ENCODE data around the gene RCE1.
"Not testable (repeated sequence)": the region's sequence is repeated elsewhere in the genome, so short reads cannot be mapped to it uniquely, and the experiment has no call there.

Gene RCE1, protein sequence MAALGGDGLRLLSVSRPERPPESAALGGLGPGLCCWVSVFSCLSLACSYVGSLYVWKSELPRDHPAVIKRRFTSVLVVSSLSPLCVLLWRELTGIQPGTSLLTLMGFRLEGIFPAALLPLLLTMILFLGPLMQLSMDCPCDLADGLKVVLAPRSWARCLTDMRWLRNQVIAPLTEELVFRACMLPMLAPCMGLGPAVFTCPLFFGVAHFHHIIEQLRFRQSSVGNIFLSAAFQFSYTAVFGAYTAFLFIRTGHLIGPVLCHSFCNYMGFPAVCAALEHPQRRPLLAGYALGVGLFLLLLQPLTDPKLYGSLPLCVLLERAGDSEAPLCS

DNA sequence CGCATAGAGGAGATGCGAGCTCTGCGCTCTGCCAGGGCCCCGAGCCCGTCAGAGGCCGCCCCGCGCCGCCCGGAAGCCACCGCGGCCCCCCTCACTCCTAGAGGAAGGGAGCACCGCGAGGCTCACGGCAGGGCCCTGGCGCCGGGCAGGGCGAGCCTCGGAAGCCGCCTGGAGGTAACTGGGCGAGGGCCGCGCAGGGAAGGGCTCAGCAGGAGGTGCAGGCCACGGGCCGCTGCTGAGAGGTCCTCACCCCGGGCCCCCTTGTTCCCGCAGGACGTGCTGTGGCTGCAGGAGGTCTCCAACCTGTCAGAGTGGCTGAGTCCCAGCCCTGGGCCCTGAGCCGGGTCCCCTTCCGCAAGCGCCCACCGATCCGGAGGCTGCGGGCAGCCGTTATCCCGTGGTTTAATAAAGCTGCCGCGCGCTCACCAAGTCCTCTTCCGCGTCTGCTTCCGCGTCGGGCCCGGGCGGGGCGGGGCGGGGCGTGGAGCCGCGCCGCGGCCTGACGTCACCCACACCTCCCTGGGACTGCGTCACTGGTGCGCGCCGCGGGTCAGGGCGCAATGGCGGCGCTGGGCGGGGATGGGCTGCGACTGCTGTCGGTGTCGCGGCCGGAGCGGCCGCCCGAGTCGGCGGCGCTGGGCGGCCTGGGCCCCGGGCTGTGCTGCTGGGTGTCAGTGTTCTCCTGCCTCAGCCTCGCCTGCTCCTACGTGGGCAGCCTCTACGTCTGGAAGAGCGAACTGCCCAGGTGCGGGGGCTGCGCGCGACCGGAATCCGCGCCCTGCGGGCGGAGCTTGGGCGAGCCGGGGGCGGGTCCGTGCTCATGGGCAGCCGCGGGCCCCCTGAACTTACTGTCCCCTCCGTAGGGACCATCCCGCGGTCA is at the start of gene RCE1:
Gene RCE1 (plus strand): TSS at position 546 of the 880 bp plus-strand sequence. CDS start 15 bp downstream, at position 561.
- peak; percentile 87 for DNase-seq (ENCODE audit: low read depth)

GRCh38 chr11:66799815-66800214 is 43.4 kb upstream of the RCE1 start:
- DNase-seq (ENCODE audit: low read depth), result not testable (repeated sequence)

GRCh38 chr11:66800720-66801428 is 42.4 kb upstream of the RCE1 start:
- DNase-seq (ENCODE audit: low read depth), result no peak

DNA sequence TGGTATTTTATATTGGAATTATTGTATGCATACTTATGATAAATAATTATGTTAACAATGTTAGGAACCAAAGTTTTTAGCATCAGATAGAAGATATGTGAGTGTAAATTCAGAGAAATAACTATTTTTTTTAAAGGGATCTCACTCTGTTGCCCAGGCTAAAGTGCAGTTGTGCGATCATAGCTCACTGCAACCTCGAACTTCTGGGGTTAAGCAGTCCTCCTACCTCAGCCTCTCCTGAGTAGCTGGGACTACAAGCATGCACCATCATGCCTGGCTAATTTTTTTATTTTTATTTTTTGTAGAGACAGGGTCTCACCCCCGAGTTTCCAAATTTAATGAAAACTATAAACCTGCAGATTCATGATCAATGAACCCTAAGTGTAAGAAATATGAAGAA is 33.6 kb upstream of the RCE1 start:
- no peak for DNase-seq (ENCODE audit: low read depth)

DNA sequence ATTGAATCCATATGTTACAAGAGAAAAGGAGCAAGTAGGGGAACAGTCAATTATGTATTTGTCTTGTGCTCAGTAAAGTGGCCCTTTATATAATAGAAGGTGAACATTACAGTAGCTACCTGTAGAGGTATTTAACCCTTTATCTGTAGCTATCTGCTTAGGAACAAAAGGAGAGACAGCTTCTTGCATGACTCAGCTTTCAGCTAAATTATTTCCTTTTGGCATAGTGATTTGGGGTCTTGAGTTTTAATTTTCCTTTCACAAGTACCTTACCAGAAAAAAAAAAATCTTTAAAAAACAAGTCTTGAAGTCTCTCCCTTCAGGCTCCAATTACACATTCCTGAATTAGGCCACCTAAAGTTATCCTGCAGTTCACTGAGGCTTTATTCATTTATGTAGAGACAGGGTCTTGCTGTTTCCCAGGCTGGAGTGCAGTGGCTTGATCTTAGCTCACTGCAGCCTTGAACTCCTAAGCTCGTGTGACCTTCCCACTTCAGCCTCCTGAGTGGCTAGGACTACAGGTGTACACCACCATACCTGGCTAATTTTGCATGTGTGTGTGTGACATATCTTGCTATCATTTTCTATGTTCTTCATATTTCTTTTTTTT is 32.6 kb upstream of the RCE1 start:
- no peak for DNase-seq (ENCODE audit: low read depth)

GRCh38 chr11:66814678-66815077 is 28.6 kb upstream of the RCE1 start:
- no peak for DNase-seq (ENCODE audit: low read depth)

DNA sequence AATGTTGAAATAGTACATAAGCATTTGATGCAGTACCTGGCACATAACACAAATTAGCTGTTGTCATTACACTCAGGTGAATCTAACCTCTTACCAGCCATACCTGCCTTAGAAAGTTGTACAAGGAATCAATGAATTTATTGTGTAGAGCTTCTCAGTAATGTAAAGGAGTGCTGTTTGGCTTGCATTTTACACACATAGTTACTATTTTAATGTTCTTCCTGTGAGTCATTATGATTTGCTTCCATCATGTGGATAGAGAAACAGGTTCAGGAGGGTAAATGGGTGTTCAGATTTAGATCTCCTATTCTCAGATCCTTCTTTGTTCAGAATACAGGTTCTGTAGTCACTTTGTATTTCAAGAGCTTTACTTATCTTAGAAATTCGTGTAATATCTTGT is 27.6 kb upstream of the RCE1 start:
- DNase-seq (ENCODE audit: low read depth), result no peak

- DNase-seq (ENCODE audit: low read depth), result no peak
These were observed 24.8 kb upstream of the RCE1 start for GRCh38 chr11:66818231-66818955.

GRCh38 chr11:66820381-66820780 is 22.9 kb upstream of the RCE1 start:
- no peak for DNase-seq (ENCODE audit: low read depth)

DNA sequence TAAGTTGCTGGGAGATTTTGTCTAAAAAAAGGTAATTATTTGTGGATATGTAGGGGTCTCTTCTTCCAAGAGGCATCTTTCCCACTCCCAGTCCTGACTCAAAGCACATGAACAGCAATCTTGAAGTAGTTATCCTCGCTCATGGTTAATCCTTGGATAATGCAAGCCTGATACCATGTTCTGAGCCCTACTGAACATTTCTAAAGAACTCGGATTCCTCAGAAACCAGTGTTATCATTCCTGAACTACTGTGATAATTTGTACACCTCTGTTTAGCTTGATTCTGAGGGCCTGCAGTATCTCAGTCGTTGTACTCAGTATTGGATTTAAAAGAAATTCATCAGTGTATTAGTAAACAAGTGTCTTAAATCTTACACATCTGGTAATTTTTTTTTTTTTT is 22.3 kb upstream of the RCE1 start:
- no peak for DNase-seq (ENCODE audit: low read depth)

DNA sequence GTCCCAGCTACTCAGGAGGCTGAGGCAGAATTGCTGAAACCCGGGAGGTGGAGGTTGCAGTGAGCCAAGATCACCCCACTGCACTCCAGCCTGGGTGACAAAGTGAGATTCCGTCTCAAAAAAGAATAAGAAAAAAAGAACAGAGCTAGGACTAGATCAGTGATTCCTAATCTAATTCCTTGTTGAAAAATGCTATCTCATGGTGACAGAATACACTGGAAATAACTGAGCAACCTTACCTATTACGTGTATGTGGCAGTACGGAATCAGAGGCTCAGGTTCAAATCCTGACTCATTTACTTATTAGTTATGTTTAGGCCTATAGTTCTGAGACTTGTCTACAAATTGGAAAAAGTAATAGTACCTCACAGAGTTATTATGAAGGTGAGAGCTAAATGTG is 19.5 kb upstream of the RCE1 start:
- DNase-seq (ENCODE audit: low read depth), result no peak

DNA sequence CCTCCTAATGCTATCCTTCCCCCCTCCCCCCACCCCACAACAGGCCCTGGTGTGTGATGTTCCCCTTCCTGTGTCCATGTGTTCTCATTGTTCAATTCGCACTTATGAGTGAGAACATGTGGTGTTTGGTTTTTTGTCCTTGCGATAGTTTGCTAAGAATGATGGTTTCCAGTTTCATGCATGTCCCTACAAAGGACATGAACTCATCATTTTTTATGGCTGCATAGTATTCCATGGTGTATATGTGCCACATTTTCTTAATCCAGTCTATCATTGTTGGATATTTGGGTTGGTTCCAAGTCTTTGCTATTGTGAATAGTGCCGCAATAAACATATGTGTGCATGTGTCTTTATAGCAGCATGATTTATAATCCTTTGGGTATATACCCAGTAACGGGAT is 18.7 kb upstream of the RCE1 start:
- not testable (repeated sequence) for DNase-seq (ENCODE audit: low read depth)

DNA sequence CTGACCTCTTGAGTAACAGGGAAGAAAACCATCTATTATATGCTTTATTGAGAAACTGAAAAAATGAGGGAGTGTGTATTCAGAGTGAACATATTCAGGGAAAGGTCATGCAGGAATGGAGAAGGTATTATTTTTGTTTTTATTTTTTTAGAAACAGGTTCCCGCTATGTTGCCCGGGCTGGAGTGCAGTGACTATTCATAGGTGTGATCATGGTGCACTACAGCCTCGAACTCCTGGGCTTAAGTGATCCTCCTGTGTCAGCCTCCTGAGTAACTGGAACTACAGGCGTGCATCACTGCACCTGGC is 8.7 kb upstream of the RCE1 start:
- no peak for DNase-seq (ENCODE audit: low read depth)

GRCh38 chr11:66834943-66835342 is 8.3 kb upstream of the RCE1 start:
- no peak for DNase-seq (ENCODE audit: low read depth)

DNA sequence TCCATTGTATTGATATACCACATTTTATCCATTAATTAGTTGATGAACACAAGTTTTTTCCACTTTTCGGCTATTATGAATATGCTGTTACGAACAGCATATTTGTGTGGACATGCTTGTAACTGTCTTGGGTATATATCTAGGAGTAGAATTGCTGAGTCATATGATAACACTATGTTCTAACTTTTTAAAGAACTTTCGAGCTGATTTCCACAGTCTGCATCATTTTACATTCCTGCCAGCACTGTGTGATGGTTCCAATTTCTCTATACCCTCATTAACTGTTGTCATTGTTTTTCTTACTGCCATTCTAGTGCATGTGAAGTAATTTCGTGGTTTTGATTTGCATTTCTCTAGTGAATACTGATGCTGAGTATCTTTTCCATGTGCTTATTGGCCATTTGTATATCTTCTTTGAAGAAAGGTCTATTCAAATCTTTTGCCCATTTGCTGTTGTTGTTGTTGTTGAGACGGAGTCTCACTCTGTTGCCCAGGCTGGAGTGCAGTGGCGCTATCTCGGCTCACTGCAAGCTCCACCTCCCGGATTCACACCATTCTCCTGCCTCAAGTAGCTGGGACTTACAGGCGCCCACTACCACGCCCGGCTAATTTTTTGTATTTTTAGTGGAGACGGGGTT is 7.4 kb upstream of the RCE1 start:
- no peak for DNase-seq (ENCODE audit: low read depth)

DNA sequence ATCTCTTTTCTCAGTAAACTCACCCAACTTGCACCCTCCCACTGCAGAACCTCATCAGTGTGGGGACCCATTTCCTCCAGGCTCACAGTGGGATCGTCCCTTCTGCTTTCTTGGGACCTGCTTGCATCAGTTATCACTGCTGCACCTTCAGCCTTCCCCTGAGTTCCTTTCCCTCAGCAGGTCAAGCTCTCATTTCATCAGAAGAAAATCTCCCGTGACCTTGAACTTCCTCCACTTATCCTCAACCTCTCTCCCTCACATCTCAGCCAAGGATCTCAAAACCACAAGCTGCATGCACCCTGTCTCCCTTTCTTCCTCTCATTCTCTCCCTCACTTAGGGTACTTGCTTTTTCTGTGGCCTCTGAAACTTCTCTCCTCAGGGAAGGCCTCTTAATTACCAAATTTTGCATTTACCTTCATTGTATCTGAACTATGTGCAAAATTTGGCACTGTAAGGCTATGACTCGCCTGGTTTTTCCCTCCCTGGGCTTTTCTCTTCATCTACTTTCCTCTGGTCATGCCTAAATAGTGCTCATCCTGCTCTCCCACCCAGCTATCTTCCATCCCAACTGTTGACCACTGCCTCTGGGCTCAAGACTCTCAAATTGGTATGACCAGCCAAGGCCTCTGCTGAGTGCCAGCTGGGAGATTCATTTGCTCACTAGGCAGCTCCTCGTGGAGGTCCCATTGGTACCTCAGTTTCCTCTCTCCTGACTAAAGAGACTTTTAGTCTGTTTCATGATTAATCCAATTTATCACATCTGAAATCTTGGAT is 2.7 kb upstream of the RCE1 start:
- DNase-seq (ENCODE audit: low read depth), result no peak

GRCh38 chr11:66841861-66842260 is 1.4 kb upstream of the RCE1 start:
- no peak for DNase-seq (ENCODE audit: low read depth)

DNA sequence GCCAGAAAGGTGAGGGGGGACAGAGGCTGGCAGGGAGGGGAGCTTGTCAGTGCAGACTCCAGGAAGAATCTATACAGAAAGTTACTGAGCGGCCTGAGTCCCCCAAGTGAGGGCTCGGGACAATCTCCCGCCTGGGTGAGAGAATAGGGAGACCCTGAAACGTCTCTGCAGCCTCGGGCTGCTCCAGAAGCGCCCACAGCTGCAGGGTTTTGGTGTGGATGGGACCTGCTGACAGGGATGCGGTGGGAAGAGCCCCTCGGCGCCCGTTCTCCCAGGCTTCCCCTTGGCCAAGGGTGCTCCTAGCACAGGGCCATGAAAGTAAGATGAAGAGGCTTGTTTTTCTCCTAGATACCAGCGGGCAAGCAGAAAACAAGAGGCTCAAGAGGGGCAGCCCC is 743 bp upstream of the RCE1 start:
- no peak for DNase-seq (ENCODE audit: low read depth)

GRCh38 chr11:66843776-66844495 is 695 bp downstream of the RCE1 start:
- DNase-seq (ENCODE audit: low read depth), result no peak

All from activated T-helper 9 cell treated with anti-CD3 and anti-CD28 coated beads, Interleukin-2, amount 50 U/mL, for 16 hours (primary cell).